Measurements from ENCODE around the gene TMOD1.

Gene TMOD1

GRCh38 chr9:97500263-97500662 is 1.2 kb upstream of the TMOD1 start:
- no peak for DNase-seq

- no peak for DNase-seq
Observed at GRCh38 chr9:97500765-97501176, 695 bp upstream of the TMOD1 start.

GRCh38 chr9:97501972-97502221 is 431 bp downstream of the TMOD1 start:
- no peak for DNase-seq

GRCh38 chr9:97502222-97502983 is 937 bp downstream of the TMOD1 start:
- DNase-seq, result no peak

GRCh38 chr9:97502984-97503861 is 1.8 kb downstream of the TMOD1 start:
- DNase-seq, result no peak

GRCh38 chr9:97503862-97504210 is 2.4 kb downstream of the TMOD1 start:
- no peak for DNase-seq

- no peak for DNase-seq
Observed at GRCh38 chr9:97504381-97505216, 3.1 kb downstream of the TMOD1 start.

- DNase-seq, result no peak
Observed at GRCh38 chr9:97505845-97506244, 4.4 kb downstream of the TMOD1 start.

- DNase-seq, result no peak
Observed at GRCh38 chr9:97506306-97506705, 4.8 kb downstream of the TMOD1 start.

GRCh38 chr9:97506787-97507186 is 5.3 kb downstream of the TMOD1 start:
- no peak for DNase-seq

- no peak for DNase-seq
Observed at GRCh38 chr9:97507428-97507984, 6.0 kb downstream of the TMOD1 start.

- DNase-seq, result no peak
Observed at GRCh38 chr9:97508852-97509251, 7.4 kb downstream of the TMOD1 start.

GRCh38 chr9:97510797-97511654 is 9.6 kb downstream of the TMOD1 start:
- no peak for DNase-seq

- DNase-seq, result no peak
Observed at GRCh38 chr9:97511655-97512427, 10.4 kb downstream of the TMOD1 start.

GRCh38 chr9:97512966-97513560 is 11.6 kb downstream of the TMOD1 start:
- no peak for DNase-seq

- no peak for DNase-seq
Observed at GRCh38 chr9:97514531-97514930, 13.1 kb downstream of the TMOD1 start.

GRCh38 chr9:97515662-97516061 is 14.2 kb downstream of the TMOD1 start:
- DNase-seq, result no peak

- DNase-seq, result no peak
Observed at GRCh38 chr9:97516111-97516510, 14.6 kb downstream of the TMOD1 start.

- no peak for DNase-seq
Observed at GRCh38 chr9:97517331-97518089, 16.0 kb downstream of the TMOD1 start.

- DNase-seq, result no peak
Observed at GRCh38 chr9:97518166-97518908, 16.9 kb downstream of the TMOD1 start.

Measured in NCI-H187 treated with DMSO at 0.1 percent for 48 hours (cell line).